Smooth muscle cell of bladder (primary cell): ENCODE results near the gene RHOT2. TPM values are rescaled to one million over a fixed set of nuclear protein-coding genes. Genes with fewer than 3 reads are reported as not detected.

Experiments used
- total RNA-seq: library from RNA; depleted of rRNA; stranded (reverse); fragments of >200 nt; gene quantifications from 2 replicates; pipeline ENCODE4 v1.2.3, GENCODE V29; 2014

Gene RHOT2
- total RNA-seq, result 28.9 and 30.6 TPM in 2 replicates

GRCh38 chr16:667780-668518 lies at the start of gene RHOT2:
Gene RHOT2, plus strand, starts transcription at chr16:668132. Its CDS starts 68 bp downstream, at chr16:668200.

GRCh38 chr16:630815-631405 lies 37.0 kb upstream of the RHOT2 start, which contains the start of gene WFIKKN1:
Gene WFIKKN1, plus strand, starts transcription at chr16:630985. Its CDS starts 269 bp downstream, at chr16:631254.

GRCh38 chr16:636206-637080 lies 31.5 kb upstream of the RHOT2 start, which contains the start of gene METTL26:
Gene METTL26, minus strand, starts transcription at chr16:636305. Its CDS starts 15 bp downstream, at chr16:636290.

GRCh38 chr16:641326-642188 lies 26.4 kb upstream of the RHOT2 start, which contains the start of gene MCRIP2:
Gene MCRIP2, plus strand, starts transcription at chr16:641828. Its CDS starts 164 bp downstream, at chr16:641992.

GRCh38 chr16:648781-649589 lies 18.9 kb upstream of the RHOT2 start, which contains the start of gene WDR90:
Gene WDR90, plus strand, starts transcription at chr16:649365. Its CDS starts 52 bp downstream, at chr16:649417.

GRCh38 chr16:674968-675883 lies 7.3 kb downstream of the RHOT2 start, which contains the start of gene RHBDL1:
Gene RHBDL1, plus strand, starts transcription at chr16:675671. Its CDS starts 120 bp downstream, at chr16:675791.

GRCh38 chr16:679814-680624 lies 12.1 kb downstream of the RHOT2 start, which contains the start of gene STUB1:
Gene STUB1, plus strand, starts transcription at chr16:680410. Its CDS starts 116 bp downstream, at chr16:680526.

GRCh38 chr16:684071-684794 lies 16.3 kb downstream of the RHOT2 start, which contains the start of gene JMJD8:
Gene JMJD8, minus strand, starts transcription at chr16:684334. Its CDS starts 15 bp downstream, at chr16:684319.

GRCh38 chr16:705431-706188 lies 37.7 kb downstream of the RHOT2 start, which contains the start of gene FBXL16:
Gene FBXL16, minus strand, starts transcription at chr16:705801. Its CDS starts 8,396 bp downstream, at chr16:697405.

GRCh38 chr16:714558-715476 lies 46.9 kb downstream of the RHOT2 start, which contains the start of gene METRN:
Gene METRN, plus strand, starts transcription at chr16:715118. Its CDS starts 172 bp downstream, at chr16:715290.

GRCh38 chr16:720990-721764 lies 53.2 kb downstream of the RHOT2 start, which contains the start of gene ANTKMT:
Gene ANTKMT, plus strand, starts transcription at chr16:721146. Its CDS starts 129 bp downstream, at chr16:721275.

